ENCODE measurements around the gene SCAPER.
"Not testable (repeated sequence)": the region's sequence is repeated elsewhere in the genome, so short reads cannot be mapped to it uniquely, and the experiment has no call there.

SCAPER gene

DNA sequence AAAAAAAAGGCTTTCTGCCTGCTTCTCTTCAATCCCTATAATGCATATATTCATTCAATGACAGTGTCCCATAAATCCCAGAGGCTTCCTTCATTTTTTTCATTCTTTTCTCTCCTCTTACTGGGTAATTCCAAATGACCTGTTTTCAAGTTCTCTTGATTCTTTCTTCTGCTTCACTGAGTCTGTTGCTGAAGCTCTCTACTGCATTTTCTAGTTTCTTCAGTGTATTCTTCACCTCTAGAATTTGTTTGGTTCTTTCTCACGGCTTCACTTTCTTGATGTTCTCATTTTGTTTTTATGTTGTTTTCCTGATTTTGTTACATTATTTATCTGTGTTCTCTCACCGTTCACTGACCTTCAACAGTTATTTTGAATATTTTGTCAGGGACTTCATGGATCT lies 141.6 kb downstream of the SCAPER start:
- no peak for DNase-seq

DNA sequence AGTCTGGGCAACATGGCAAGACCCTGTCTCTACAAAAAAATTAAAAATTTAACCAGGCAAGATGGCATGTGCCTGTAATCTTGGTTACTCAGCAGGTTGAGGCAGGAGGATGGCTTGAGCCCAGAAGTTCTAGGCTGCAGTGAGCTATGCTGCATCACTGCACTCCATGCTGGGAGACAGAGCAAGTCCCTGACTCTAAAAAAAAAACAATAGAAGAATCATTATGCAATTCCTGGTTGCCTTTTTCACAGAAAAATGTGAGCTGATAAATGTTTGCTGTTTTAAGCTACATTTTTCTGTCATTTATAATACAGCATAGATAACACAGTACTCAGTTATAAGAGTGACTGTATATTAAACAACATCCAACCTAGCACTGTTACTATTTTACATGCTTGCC lies 148.8 kb downstream of the SCAPER start:
- no peak for DNase-seq

DNA sequence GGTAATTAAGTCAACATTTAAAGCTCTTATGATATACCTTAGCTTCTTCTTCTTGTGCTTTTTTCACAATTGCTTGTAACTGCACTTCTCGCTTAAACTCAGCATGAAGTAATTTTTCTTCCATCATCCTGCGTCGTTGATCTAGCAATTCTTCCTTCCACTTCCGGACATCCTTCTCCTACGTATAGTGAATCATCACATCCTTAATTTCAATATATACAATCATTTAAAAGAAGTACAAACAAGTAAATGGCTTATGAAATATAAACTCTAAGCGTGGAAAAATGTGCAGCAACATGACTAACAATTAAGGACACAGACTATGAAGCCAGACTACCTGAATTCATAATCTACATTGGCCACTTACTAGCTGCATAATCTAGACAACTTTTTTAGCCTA lies 151.4 kb downstream of the SCAPER start:
- DNase-seq = no peak

DNA sequence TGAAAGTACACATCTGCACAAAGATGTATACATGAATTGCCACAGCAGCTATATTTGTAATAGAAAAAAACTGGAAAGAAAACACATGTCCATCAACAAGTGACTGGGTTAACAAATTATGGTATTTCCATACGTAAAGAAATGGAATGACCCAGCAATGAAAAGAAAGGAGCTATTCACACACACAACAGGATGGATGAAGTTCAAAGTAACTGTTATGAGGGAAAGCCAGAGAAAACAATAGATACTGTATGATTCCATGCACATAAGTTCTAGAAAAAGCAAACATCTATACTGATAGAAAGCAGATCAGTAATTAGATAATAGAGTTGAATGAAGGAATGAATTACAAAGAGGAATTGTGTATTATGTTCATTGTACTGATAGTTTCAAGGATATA lies 152.0 kb downstream of the SCAPER start:
- no peak for DNase-seq

GRCh38 chr15:76752549-76752948 lies 152.6 kb downstream of the SCAPER start:
- DNase-seq = no peak

DNA sequence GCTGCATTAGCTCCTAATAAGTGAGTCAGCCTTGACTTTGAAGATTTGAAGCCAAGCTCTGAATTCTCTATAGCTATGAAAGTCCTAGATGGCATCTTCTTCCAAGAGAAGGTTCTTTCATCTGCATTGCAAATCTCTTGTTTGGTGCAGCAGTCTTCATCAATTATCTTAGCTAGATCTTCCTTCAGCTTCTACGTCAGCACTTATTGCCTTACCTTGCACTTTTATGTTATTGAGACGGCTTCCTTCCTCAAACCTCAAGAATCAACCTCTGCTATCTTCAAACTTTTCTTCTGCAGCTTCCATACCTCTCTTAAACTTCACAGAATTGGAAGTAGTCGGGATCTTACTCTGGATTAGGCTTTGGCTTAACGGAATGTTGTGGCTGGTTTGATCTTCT lies 167.6 kb downstream of the SCAPER start:
- DNase-seq = no peak

DNA sequence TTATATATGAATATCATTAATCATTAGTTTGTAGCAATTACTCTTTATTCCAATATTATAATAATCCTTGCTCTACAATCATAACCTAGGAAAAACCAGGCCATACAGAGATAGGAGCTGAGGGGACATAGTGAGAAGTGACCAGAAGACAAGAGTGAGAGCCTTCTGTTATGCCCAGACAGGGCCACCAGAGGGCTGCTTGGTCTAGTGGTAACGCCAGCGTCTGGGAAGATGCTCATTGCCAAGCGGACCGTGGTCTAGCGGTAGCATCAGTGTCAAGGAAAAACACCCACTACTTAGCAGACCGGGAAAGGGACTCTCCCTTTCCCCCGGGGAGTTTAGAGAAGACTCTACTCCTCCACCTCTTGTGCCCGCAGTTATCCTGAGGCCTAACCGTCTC lies 172.8 kb downstream of the SCAPER start:
- DNase-seq = not testable (repeated sequence)

DNA sequence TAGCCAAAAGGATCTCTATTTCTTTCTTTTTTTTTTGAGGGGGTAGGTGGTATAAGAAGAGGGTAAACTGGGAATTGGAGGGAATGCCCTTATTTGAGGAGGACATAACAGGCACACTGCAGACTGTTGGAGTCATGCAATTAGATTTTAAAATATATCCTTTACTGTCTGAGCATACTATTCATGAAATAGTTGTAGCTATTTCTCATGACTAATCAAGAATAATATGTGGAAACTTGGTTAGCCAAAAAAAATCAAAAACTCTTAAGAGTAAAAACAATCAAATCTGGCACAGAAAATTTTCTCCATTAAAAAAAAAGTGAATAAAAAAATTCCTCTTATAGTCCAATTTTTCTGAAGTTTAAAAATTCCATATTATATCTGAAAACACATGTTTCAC lies 174.9 kb downstream of the SCAPER start:
- no peak for DNase-seq

DNA sequence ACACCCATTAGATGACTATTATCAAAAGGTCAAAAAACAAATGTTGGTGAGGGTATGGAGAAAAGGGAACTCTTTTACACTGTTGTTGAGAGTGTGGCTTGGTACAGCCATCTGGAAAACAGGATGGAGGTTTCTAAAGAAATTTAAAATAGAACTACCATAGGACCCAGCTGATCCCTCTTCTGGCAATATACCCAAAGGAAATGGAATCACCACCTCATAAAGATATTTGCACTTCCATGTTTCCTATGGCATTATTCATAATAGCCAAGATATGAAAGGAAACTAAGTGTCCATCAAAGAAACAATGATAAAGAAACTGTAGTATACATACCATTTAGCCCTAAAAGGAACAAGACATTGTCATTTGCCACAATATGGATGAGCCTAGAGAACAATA lies 186.3 kb downstream of the SCAPER start:
- DNase-seq = no peak

GRCh38 chr15:76714950-76715349 lies 190.2 kb downstream of the SCAPER start:
- no peak for DNase-seq

GRCh38 chr15:76711351-76711827 lies 193.8 kb downstream of the SCAPER start:
- no peak for DNase-seq

DNA sequence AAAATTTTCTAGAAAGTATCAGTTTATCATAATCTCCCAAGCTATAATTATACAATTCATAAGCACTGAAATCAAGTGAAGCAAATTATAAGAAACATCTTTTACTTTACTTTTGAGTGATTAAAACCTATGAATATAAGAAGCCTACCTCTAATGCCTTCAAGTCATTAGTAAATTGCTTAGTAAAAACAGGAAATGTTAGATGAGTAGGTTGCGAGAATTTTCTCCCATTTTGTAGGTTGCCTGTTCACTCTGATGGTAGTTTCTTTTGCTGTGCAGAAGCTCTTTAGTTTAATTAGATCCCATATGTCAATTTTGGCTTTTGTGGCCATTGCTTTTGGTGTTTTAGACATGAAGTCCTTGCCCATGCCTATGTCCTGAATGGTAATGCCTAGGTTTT lies 201.1 kb downstream of the SCAPER start:
- DNase-seq = not testable (repeated sequence)

GRCh38 chr15:76696840-76697239 lies 208.3 kb downstream of the SCAPER start:
- DNase-seq = no peak

DNA sequence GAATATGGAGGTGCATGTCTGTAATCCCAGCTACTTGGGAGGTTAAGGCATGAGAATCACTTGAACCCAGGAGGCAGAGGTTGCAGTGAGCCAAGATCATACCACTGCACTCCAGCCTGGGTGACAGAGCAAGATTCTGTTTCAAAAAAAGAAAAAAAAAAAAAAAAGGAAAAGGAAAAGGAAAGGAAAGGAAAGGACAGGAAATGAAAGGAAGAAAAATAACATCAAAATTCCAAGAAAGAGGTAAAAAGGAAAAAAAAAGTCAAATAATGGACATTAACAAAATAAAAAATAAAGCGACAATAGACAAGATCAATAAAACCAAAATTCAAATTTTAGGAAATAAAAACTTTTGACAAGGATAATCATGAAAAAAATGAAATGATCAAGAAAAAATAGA lies 212.6 kb downstream of the SCAPER start:
- DNase-seq = not testable (repeated sequence)

DNA sequence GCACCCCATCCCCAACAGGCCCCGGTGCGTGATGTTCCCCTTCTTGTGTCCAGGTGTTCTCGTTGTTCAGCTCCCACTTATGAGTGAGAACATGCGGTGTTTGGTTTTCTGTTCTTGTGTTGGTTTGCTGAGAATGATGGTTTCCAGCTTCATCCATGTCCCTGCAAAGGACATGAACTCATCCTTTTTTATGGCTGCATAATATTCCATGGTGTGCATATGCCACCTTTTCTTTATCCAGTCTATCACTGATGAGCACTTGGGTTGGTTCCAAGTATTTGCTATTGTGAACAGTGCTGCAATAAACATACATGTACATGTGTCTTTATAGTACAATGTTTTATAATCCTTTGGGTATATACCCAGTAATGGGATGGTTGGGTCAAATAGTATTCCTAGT lies 217.5 kb downstream of the SCAPER start:
- not testable (repeated sequence) for DNase-seq

DNA sequence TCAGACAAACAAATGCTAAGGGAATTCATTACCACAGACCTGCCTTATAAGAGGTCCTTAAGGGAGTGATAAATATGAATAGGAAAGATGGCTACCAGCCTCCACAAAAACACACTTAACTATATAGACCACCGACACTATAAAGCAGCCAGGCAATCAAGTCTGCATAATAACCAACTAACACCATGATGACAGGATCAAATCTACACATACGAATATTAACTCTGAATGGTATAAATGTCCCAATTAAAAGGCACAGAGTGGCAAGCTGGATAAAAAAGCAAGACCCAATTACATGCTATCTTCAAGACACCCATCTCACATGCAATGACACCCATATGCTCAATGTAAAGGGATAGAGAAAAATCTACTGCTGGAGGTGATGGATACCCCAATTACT lies 221.1 kb downstream of the SCAPER start:
- DNase-seq = no peak

- DNase-seq = no peak
Observed at GRCh38 chr15:76682833-76683232, 222.3 kb downstream of the SCAPER start.

DNA sequence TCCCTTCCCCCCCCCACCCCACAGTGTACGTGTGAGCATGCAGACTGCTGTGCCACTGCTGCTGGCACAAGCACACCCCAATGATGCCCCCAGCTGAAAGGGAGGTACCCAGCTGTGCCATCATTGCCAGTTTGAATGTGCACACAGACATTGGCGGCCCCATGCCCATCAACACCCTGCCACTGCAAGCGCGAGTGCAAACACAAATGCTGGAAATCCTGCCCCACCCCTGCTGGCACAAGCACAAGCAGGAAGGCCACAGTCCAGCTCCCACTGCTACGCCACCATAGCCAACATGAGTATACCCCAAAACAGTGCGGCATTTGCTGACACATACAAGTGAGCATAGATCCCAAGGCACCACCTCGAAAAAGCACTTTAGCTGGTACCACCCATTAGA lies 222.9 kb downstream of the SCAPER start:
- DNase-seq = no peak

- DNase-seq = no peak
Observed at GRCh38 chr15:76678766-76679165, 226.4 kb downstream of the SCAPER start.

DNA sequence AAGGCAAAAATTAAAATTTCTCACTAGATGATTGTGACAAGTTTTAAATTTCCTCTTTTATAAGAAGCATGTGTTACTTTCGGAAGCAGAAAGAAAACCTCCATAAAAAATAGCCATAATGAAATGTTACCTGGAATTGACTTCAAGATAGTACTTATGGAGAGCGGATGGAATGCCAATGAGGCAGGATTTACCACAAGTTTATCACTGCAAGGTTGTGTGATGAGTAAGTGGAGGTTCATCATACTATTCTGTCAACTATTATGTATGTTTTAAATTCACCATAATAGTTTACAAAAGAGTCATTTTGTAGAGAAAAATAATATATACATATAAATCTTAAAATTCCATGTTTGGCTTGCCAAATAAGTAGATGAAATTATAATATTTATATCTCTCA lies 230.3 kb downstream of the SCAPER start:
- DNase-seq = no peak

GRCh38 chr15:76669521-76670207 lies 235.5 kb downstream of the SCAPER start:
- DNase-seq = no peak

DNA sequence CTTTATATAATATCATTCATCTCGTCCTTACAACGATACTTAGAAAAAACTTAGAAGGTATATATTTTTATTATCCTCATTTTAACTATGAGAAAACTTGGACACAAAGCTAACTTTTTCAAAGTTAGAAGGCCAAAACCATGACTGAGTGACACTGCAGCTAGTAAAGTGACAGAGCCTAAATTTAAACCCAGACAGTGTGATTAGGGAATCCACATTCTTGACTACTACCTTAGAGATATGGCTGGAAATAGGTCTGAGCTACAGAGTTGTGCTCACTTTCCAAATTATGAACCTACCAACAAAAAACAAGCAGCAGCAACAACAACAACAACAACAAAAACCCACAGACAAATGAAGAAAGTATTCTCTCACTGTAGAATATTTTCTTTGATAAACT lies 236.2 kb downstream of the SCAPER start:
- no peak for DNase-seq

- DNase-seq = no peak
Observed at GRCh38 chr15:76667943-76668715, 237.0 kb downstream of the SCAPER start.

DNA sequence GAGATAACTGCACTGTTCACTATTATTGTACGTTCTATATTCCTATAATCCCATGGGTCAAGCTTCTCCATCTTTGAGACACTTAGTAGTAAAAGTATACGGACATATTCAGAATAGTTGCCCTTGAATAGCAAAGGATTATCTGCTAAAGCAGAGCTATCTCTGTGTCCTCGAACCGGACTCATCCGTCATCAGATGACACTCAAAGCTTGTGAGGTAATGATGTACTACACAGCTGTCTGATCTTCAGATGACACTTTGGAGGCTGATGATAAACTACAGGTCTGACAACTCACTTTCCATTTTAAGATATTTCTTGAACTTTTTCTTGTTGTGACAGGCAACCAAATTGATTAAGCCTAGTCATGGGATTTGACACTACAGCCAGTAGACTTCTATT lies 240.2 kb downstream of the SCAPER start:
- DNase-seq = no peak

DNA sequence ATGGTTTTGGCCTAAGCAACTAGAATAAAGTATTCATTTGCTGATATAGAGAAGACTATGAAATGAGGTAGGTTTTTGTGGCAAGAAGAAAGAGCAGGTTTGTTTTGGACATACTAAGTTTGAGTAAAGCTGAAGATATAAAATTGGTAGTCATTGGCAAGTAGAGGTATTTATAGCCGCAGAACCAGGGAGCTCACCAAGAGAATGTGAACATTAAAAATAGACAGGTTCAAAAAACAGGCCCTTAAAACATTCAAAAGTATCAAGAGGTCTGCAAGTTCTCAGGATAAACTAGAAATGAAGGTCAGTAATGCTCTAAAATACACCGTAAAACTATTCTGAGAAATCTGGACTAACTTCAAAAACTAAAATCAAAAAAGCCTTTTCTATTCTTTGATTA lies 240.7 kb downstream of the SCAPER start:
- DNase-seq = no peak
